Superior temporal gyrus (tissue), 1 donor: ENCODE data around the gene HMOX1.

ENCODE experiments used
- DNase-seq: peaks from one replicate; pipeline ENCODE4 v3.0.0-alpha.2; 2016; ENCODE audit errors: extremely low spot score

HMOX1 gene

GRCh38 chr22:35380537-35381423 lies at the start of gene HMOX1:
Gene HMOX1 (plus strand): TSS chr22:35381096. CDS start chr22:35381174, 78 bp downstream.
- peak; percentile 78 for DNase-seq

DNA sequence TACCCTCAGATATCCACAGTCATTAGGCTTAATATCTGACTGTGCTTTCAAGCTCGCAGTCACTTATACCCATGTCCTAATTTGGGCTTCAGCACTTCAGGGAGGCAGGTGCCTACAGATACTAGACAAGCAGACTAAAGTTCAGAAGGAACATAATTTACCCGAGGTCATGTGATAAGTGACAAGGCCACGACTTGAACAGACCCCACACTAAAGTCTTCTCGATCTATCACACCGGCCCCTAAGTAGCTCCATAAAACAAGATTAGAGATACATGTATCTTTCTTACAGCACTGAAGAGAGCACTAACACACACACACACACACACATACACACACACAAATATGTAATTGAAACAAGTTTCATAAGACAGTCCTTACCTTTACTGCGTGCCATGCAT lies 48.6 kb upstream of the HMOX1 start:
- DNase-seq: no peak

GRCh38 chr22:35333220-35333619 lies 47.7 kb upstream of the HMOX1 start:
- DNase-seq: no peak

- DNase-seq: no peak
Observed at GRCh38 chr22:35334004-35334403, 46.9 kb upstream of the HMOX1 start.

- DNase-seq: no peak
Observed at GRCh38 chr22:35335468-35335867, 45.4 kb upstream of the HMOX1 start.

DNA sequence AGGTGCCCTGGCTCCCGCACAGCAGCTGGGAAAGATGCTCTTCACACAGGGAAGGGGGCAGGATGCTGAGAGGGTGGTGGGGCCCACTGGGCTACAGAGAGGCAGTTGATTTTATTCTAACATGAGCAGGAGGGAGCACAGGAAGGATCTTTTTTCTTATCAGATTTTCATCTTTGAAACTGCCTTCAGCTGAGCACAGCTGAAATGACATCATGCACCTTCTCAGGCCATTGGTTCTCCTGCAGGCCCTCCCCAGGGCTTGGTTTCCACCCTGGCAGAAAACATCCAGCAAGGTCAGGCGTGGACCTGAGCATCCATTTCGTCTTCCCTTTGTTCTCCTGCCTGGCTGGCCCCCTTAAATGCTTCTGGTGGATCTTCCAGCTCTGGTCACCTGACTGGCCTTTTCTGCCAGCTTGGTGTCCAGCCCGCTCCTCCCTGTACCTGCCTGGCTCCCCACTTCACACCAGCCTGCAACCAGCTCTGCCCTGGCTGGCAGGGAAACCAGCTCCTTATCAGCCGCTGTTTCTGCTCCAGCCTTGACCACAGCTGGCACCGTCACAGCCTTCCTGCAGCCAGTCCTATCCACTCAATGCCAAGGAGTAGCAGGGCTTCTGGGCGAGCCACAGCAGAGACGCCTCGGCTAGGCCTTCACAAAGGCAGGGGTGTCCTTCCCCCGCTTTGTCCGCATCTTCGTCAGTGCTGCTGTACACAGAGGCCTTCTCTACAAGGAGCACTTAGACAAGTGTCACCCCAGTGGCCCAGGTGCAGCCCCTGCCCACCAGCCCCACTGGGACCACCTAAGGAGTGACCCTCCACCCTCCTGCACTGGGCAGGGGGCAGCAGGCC lies 44.7 kb upstream of the HMOX1 start:
- no peak for DNase-seq

GRCh38 chr22:35337932-35338331 lies 43.0 kb upstream of the HMOX1 start:
- DNase-seq: no peak

- no peak for DNase-seq
Observed at GRCh38 chr22:35341090-35341874, 39.6 kb upstream of the HMOX1 start.

GRCh38 chr22:35342390-35342789 lies 38.5 kb upstream of the HMOX1 start:
- no peak for DNase-seq

DNA sequence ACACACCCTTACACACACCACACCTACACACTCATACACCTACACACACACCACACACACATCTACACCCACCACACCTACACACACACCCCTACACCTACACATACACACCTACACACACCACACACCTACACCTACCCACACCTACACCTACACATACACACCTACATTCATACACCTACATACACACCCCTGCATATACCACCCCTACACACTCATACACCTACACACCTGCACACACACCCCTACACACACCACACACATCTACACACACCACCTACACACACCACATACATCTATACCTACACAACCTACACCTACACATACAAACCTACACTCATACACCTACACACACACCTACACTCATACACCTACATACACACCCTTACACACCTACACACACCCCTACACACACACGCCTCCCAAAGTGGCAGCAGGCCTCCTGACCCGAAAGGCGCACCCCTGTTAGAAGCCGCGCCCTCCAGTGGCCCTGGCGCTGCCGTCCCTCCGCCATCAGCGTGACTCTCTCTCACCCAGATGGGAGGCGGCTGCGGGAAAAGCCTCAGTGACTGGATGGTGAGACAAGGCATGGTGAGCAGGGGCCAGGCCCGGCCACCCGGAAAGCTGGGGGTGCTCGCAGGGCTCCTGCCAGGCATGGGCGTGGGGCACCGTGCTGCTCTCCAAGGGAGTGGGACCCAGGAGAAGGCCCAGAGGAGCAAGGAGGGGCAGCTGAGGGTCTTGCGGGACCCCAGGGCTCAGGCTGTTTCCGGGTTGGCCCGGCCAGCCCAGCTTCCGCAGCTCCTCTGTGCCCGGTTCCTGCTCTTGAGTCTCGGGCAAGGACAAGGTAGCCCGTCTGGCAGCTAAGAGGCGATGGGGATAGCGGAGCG lies 37.0 kb upstream of the HMOX1 start:
- DNase-seq: no peak

DNA sequence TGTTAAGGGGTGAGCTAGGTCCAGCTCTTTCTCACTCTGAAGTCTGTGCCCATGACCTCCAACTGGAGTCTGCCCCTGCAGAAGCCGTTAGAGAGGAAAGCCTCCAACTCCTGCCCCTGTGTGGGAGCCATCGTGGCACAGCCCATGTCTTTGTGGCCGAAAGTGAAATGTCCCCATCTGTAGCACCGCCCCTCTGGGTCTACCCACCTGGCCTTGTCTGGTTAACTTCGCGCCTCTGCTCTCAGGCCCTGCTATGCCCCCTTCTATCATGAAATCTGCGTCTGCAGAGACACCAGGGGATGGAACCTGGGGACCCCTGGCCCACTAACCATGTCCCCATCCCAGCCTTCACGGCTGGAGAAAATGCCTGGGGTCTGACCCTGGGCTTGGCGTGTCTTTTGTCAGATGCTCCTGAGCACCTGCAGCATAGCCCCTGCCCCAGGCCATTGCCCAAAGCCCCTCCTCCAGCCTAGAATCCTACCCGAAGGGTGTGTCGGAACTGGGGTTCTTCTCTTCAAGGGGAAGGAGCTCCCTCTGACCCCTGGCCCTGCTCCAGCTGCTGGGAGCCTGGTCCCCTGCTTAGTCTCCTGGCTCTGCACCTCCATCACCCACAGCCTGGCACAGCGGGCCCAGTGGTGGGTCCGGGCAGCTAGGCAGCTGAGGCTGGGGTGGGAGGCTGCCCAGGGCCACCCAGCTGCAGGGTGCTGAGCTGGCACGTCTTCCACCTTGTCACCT lies 35.8 kb upstream of the HMOX1 start:
- DNase-seq: no peak

DNA sequence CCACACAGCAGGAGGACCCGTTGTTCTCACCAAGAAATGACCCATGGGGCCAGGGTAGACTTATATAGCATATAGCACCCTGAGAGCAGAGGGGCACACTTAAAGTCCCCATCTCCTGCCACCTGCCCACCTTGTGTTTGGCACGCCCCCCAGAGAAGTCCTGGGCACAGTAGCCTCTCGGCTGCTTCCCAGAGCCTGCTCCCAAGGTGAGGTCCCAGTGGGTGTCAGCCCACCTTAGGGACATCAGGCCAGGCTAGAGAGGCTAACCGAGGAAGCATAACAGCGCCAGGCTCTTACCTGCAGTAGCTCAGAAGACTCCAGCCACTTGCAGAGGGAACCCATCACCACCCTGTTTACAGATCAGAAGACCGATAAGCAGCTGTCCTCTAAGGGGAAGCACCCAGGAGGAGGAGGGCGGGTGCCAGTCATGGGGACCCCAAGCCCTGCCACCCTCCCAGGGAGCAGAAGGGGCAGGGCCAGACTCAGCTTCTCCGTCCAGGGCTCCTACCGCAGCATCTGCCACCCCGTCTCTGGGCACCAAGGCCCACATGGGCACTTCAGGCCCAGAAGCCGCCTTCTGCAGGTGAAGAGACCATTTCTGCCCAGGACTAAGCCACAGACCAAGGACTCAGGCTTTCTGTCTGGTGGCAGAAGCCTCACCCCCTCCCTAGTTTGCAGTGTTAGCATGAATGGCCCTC lies 34.9 kb upstream of the HMOX1 start:
- DNase-seq: no peak

GRCh38 chr22:35346596-35347220 lies 34.2 kb upstream of the HMOX1 start:
- DNase-seq: no peak

DNA sequence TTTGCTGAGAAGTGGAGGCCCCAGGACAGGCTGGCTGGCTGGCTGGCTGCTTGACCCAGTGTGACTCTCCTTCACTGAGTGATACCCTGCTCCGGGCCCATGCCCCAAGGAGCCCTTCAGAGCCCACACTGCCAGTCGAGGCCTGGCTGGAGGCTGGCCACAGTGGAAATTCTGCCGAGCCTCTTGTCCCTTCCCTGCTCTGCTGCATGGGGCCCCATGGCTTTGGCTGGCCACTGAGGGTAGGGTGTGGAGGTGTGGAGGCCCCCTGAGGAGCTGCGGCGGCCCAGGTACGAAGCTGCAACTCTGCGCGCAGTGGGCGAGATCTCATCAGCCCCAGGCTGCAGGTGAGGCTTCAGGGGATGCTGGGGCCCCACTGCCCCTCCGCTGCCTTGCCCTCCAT lies 33.4 kb upstream of the HMOX1 start:
- DNase-seq: no peak

DNA sequence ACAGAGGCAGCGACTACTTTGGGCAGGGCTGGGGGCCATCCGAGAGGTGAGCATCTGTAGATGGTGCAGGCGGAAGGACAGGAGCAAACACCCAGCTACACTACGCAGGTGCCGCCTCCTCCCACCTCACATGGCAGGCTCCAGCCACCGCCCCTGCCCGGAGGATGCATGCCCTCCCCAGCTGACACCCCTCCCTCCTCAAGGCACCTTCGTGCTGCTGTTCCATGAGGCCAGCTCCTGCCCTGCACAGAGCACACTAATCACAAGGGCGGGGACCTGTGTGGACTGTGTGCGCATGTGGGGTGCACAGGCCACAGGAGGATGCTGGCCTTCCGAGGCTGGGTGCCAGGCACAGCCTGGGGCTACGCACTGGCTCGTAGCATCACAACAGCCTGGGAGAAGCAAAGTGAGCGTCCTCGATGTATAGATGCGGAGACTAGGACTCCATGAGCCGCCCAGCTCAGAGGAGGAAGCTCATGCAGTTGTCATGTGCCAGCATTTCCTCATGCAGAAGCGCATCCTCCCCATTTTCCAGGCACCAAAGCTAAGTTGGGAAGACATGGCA lies 32.8 kb upstream of the HMOX1 start:
- no peak for DNase-seq

GRCh38 chr22:35348703-35349102 lies 32.2 kb upstream of the HMOX1 start:
- no peak for DNase-seq

DNA sequence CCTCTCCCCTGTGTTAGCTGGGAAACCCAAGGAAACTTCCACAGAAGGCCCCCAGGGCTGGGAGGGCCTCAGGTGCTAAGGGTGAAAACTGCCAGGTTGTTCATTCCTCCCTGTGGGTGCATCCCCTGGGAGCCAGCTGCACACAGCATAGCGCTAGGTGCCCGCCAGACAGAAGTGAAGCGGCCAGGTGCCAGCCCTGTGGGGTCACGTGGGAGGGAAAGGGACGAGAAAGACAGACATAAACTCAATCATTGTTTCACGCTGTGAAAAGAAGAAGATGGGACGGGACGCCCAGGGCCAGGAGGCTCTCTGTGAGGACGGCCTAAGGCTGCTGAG lies 31.6 kb upstream of the HMOX1 start:
- no peak for DNase-seq

- DNase-seq: no peak
Observed at GRCh38 chr22:35349704-35350538, 31.0 kb upstream of the HMOX1 start.
